Measurements from ENCODE around the gene MYBPC2. TPM values are rescaled to one million over a fixed set of nuclear protein-coding genes. Genes with fewer than 3 reads are reported as not detected.
"Not testable (repeated sequence)": the region's sequence is repeated elsewhere in the genome, so short reads cannot be mapped to it uniquely, and the experiment has no call there.

MYBPC2 gene
- total RNA-seq, 6 experiments from 2014 or later, result 0.12 to 0.56 (median 0.30) TPM; not detected in 3

DNA sequence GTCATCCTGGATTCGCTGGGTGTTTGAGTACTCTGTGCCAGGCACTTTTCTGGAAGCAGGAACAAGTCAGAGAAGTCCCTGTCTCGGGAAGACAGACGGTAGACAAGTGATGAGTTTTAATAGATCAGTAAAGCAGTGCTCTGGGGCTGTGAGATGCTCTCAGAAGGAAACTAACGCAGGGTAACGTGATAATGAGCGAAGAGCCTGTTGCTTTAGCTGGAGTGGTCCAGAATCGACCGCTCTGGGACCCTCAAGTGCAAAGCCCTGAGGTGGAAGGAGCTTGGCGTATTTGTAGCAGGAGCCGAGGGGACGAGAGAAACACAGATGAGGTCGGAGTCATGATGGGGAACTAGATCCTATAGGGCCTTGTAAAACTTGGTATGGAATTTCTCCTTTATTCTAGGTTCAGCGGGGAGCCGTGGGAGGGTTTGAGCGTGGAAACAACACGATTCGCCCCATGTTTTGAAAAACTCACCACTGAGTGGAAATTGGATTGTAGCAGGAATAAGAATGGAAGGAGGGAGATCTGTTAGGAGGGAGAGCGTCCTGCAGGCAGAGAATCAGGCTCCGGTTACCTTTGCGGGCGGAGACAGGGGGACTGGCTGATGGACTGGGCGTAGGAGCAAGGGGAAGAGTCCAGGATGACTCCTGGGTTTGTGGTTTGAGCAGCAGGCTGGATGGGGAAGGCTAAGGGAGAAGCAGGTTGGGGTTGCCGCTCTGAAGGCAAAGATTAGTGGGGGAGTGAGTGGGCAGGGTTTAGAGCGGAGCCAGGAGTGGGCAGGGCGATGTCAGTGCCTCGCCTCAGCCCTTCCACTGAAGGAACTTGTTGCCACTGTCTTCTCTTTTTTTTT lies 47.8 kb upstream of the MYBPC2 start:
- H3K36me3 ChIP-seq, result peaks cover 0 to 20% (median 5%) of the 10 kb centered on the region in 4 donors
- no peak for DNase-seq
- ATAC-seq, result no peak
- peak overlapping the region; percentile 47 to 69 (median 56) for H3K4me3 ChIP-seq
- H3K27ac ChIP-seq, result peak overlapping the region in 1 of 3 donors; percentile 44
- 20% methylated on average over 25 of the region's 26 CpGs for WGBS (ENCODE audit: insufficient coverage, low coverage, low lambda C conversion rate, missing lambda C conversion rate)
- H3K9me3 ChIP-seq, result no peaks in the 10 kb centered on the region
- peaks cover 0 to 8% (median 0%) of the 10 kb centered on the region in 4 donors for H3K4me1 ChIP-seq
- intact Hi-C loops (cut with DNase I), result no loop called here
- H3K27me3 ChIP-seq, result no peaks in the 10 kb centered on the region
- TF ChIP-seq, protein P1, sequence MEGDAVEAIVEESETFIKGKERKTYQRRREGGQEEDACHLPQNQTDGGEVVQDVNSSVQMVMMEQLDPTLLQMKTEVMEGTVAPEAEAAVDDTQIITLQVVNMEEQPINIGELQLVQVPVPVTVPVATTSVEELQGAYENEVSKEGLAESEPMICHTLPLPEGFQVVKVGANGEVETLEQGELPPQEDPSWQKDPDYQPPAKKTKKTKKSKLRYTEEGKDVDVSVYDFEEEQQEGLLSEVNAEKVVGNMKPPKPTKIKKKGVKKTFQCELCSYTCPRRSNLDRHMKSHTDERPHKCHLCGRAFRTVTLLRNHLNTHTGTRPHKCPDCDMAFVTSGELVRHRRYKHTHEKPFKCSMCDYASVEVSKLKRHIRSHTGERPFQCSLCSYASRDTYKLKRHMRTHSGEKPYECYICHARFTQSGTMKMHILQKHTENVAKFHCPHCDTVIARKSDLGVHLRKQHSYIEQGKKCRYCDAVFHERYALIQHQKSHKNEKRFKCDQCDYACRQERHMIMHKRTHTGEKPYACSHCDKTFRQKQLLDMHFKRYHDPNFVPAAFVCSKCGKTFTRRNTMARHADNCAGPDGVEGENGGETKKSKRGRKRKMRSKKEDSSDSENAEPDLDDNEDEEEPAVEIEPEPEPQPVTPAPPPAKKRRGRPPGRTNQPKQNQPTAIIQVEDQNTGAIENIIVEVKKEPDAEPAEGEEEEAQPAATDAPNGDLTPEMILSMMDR (IDR thresholded peaks at IDR 0.05), result no peak
- TF ChIP-seq POLR2A (IDR thresholded peaks at IDR 0.05), result no peak

DNA sequence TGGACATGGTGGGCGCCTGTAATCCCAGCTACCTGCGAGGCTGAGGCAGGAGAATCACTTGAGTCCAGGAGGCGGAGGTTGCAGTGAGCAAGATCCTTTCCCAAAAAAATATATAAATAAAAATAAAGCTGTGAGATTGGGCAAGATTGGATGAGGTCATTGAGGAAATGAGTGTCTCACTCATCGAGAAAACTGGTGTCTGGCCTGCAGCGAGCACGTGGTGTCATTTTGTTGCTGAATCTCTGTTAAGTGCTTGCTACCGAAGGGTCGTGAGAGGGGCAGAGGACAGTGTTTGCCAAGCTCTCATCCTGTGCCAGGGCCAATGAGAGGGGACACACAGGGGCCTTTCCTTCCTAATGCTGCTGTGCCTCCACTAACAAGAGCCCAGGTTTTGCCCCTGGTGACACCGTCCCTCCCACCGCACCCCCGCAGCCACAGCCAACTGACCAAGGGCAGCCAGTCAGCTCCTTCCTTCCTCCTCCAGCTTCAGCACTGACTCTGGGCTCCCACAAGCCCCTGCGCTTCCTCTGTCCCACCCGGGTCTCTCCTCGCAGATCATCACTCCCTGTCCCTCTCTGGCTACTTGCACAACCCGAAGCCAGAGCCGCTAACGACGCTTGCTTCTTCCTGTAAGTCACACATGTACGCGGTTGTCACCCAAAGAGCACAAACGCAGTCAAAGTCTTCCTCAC lies 45.4 kb upstream of the MYBPC2 start:
- intact Hi-C loops (cut with DNase I), result no loop called here
- WGBS (ENCODE audit: insufficient coverage, low coverage, low lambda C conversion rate, missing lambda C conversion rate), result 85% methylated on average over 14 of the region's 21 CpGs
- peaks cover 0 to under 1% (median 0%) of the 10 kb centered on the region in 4 donors for H3K36me3 ChIP-seq
- TF ChIP-seq, protein P1 (IDR thresholded peaks at IDR 0.05), result no peak
- TF ChIP-seq POLR2A (IDR thresholded peaks at IDR 0.05), result no peak
- H3K4me1 ChIP-seq, result peaks cover 0 to 8% (median 0%) of the 10 kb centered on the region in 4 donors
- H3K27ac ChIP-seq, result no peak overlapping the region
- no peaks in the 10 kb centered on the region for H3K27me3 ChIP-seq
- no peak overlapping the region for H3K4me3 ChIP-seq
- no peak for ATAC-seq
- no peaks in the 10 kb centered on the region for H3K9me3 ChIP-seq
- DNase-seq, result no peak

DNA sequence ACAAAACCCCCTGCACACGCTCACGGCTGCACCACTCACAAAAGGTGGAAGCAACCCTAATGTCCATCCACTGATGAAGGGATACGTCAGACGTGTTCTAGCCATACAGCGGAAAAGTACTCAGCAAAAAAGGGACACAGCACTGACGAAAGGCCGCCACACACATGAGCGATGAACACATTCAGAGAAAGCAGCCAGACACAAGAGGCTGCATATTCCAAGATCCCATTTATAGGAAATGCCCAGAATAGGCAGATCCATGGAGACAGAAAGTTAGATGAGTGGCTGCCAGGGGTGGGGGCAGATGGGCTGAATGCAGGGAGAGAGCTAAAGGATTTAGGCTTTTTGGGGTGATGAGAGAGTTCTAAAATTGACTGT lies 44.8 kb upstream of the MYBPC2 start:
- DNase-seq, result no peak
- WGBS (ENCODE audit: insufficient coverage, low coverage, low lambda C conversion rate, missing lambda C conversion rate), result 87% methylated on average over 5 of the region's 8 CpGs
- Histone ChIP-seq H3K4me3 (no peak overlapping the region), H3K27ac (no peak overlapping the region), H3K4me1 (peaks cover 0 to 8% (median 0%) of the 10 kb centered on the region in 4 donors), H3K27me3 (no peaks in the 10 kb centered on the region), H3K9me3 (no peaks in the 10 kb centered on the region), H3K36me3 (no peaks in the 10 kb centered on the region)
- intact Hi-C loops (cut with DNase I), result no loop called here
- TF ChIP-seq POLR2A (IDR thresholded peaks at IDR 0.05), result no peak
- TF ChIP-seq, protein P1 (IDR thresholded peaks at IDR 0.05), result no peak
- ATAC-seq, result no peak

DNA sequence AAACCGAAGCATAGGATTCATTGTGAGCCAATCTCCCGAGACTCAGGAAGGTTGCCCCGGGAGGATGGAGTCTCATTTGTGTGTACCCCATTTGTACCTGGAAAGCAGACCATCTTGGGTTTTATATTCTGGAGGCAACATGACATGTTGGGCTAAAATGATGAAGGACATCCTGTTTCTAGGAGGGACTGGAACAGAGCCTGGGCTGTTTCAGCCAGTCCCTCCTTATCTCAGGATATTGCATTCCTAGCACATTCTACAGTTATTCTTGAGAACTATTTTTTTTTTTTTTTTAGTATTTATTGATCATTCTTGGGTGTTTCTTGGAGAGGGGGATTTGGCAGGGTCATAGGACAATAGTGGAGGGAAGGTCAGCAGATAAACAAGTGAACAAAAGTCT lies 42.4 kb upstream of the MYBPC2 start:
- H3K4me1 ChIP-seq; H3K36me3 ChIP-seq; H3K9me3 ChIP-seq; H3K27ac ChIP-seq; H3K4me3 ChIP-seq; intact Hi-C loops (cut with DNase I); DNase-seq; H3K27me3 ChIP-seq: not testable (repeated sequence)
- ATAC-seq, result peak in 2 of 4 donors; percentile 26 to 46
- WGBS (ENCODE audit: insufficient coverage, low coverage, low lambda C conversion rate, missing lambda C conversion rate), result no CpG with 5 or more reads among the region's 3 CpGs

DNA sequence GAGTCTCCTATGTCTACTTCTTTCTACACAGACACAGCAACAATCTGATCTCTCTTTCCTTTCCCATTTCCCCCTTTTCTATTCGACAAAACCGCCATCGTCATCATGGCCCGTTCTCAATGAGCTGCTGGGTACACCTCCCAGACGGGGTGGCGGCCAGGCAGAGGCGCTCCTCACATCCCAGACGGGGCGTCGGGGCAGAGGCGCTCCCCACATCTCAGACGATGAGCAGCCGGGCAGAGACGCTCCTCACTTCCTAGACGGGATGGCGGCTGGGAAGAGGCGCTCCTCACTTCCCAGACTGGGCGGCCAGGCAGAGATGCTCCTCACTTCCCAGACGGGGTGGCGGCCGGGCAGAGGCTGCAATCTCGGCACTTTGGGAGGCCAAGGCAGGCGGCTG lies 41.7 kb upstream of the MYBPC2 start:
- ATAC-seq; H3K4me1 ChIP-seq; intact Hi-C loops (cut with DNase I); H3K27ac ChIP-seq; H3K27me3 ChIP-seq; DNase-seq; H3K36me3 ChIP-seq; H3K9me3 ChIP-seq; H3K4me3 ChIP-seq: not testable (repeated sequence)
- WGBS (ENCODE audit: insufficient coverage, low coverage, low lambda C conversion rate, missing lambda C conversion rate), result 100% methylated on average over 2 of the region's 23 CpGs

Measured in right lobe of liver (tissue), 6 donors.